ENCODE measurements around the gene HOXD3. TPM values are rescaled to one million over a fixed set of nuclear protein-coding genes. Genes with fewer than 3 reads are reported as not detected.

HOXD3 gene
- total RNA-seq, 1 donor from 2014 or later, result not detected

GRCh38 chr2:176132205-176133171, 24.6 kb upstream of the HOXD3 start:
- DNase-seq, result no peak

- DNase-seq, result no peak
Observed at GRCh38 chr2:176133389-176133788, 23.7 kb upstream of the HOXD3 start.

GRCh38 chr2:176134035-176134434, 23.1 kb upstream of the HOXD3 start:
- DNase-seq, result no peak

- no peak for DNase-seq
Observed at GRCh38 chr2:176135035-176135440, 22.1 kb upstream of the HOXD3 start.

- no peak for DNase-seq
Observed at GRCh38 chr2:176136374-176137251, 20.5 kb upstream of the HOXD3 start.

- no peak for DNase-seq
Observed at GRCh38 chr2:176137252-176137580, 19.9 kb upstream of the HOXD3 start.

GRCh38 chr2:176137906-176138305, 19.2 kb upstream of the HOXD3 start:
- no peak for DNase-seq

- no peak for DNase-seq
Observed at GRCh38 chr2:176138526-176138922, 18.6 kb upstream of the HOXD3 start.

- no peak for DNase-seq
Observed at GRCh38 chr2:176138923-176139660, 18.0 kb upstream of the HOXD3 start.

- no peak for DNase-seq
Observed at GRCh38 chr2:176139661-176140512, 17.2 kb upstream of the HOXD3 start.

- peak; percentile 54 for DNase-seq
Observed at GRCh38 chr2:176140513-176141317, 16.4 kb upstream of the HOXD3 start.

- no peak for DNase-seq
Observed at GRCh38 chr2:176142281-176142680, 14.8 kb upstream of the HOXD3 start.

GRCh38 chr2:176145085-176145969, 11.8 kb upstream of the HOXD3 start:
- no peak for DNase-seq

- no peak for DNase-seq
Observed at GRCh38 chr2:176146101-176146500, 11.0 kb upstream of the HOXD3 start.

GRCh38 chr2:176146645-176147044, 10.5 kb upstream of the HOXD3 start:
- DNase-seq, result no peak

- no peak for DNase-seq
Observed at GRCh38 chr2:176147210-176147799, 9.8 kb upstream of the HOXD3 start.

- DNase-seq, result no peak
Observed at GRCh38 chr2:176147800-176148496, 9.2 kb upstream of the HOXD3 start.

GRCh38 chr2:176148751-176149421, 8.2 kb upstream of the HOXD3 start:
- no peak for DNase-seq
